ENCODE data around the gene AGER.
"Not testable (repeated sequence)": the region's sequence is repeated elsewhere in the genome, so short reads cannot be mapped to it uniquely, and the experiment has no call there.

AGER gene

GRCh38 chr6:32144238-32144637 is 39.8 kb downstream of the AGER start:
- H3K36me3 ChIP-seq (ENCODE audit: control insufficient read depth in 2 of 2, insufficient read depth in 1 of 2, low read length in 2 of 2); H3K4me3 ChIP-seq (ENCODE audit: low read depth, low read length); H3K4me1 ChIP-seq (ENCODE audit: control insufficient read depth, insufficient read depth, low read length); H3K9me3 ChIP-seq (ENCODE audit: control insufficient read depth, insufficient read depth, low read depth, low read length); H3K27ac ChIP-seq (ENCODE audit: extremely low read depth, low read depth, low read length): not testable (repeated sequence)
- CTCF ChIA-PET: interaction anchor here (0.6 to 3.0 kb wide), 3 partner anchors 26 to 905 kb away, joined by 3 to 14 read pairs (median 3); no protein-coding TSS in a partner anchor
- peak; percentile 89 for TF ChIP-seq KLF1 (tag by site-specific recombination; IDR thresholded peaks at IDR 0.05)
- POLR2A ChIA-PET: interaction anchor here (0.5 to 3.2 kb wide), 3 partner anchors 9 to 32 kb away, joined by 5 to 26 read pairs (median 6); partner anchors contain the start of genes AGPAT1 and FKBPL

- TF ChIP-seq ZNF19 (tag by site-specific recombination; IDR thresholded peaks at IDR 0.05; ENCODE audit: low read depth) (no peak), ZIC2 (tag by site-specific recombination; IDR thresholded peaks at IDR 0.05) (no peak), ZNF596 (tag by site-specific recombination; IDR thresholded peaks at IDR 0.05) (no peak), ZNF404 (tag by site-specific recombination; IDR thresholded peaks at IDR 0.05) (no peak), SCRT1 (tag by site-specific recombination; IDR thresholded peaks at IDR 0.05; ENCODE audit: borderline replicate concordance) (no peak), PRDM6 (tag by site-specific recombination; IDR thresholded peaks at IDR 0.05) (no peak)
- Histone ChIP-seq H3K4me1 (ENCODE audit: control insufficient read depth, insufficient read depth, low read length) (no peaks in the 10 kb centered on the region), H3K27ac (ENCODE audit: extremely low read depth, low read depth, low read length) (no peak overlapping the region), H3K4me3 (ENCODE audit: low read depth, low read length) (no peak overlapping the region), H3K36me3 (ENCODE audit: control insufficient read depth in 2 of 2, insufficient read depth in 1 of 2, low read length in 2 of 2) (no peaks in the 10 kb centered on the region), H3K9me3 (ENCODE audit: control insufficient read depth, insufficient read depth, low read depth, low read length) (no peaks in the 10 kb centered on the region)
- CTCF ChIA-PET: no interaction called here
- POLR2A ChIA-PET: no interaction called here
Measured at GRCh38 chr6:32140420-32141046, 43.5 kb downstream of the AGER start.

GRCh38 chr6:32139590-32139989 is 44.5 kb downstream of the AGER start:
- Histone ChIP-seq H3K4me3 (ENCODE audit: low read depth, low read length) (no peak overlapping the region), H3K4me1 (ENCODE audit: control insufficient read depth, insufficient read depth, low read length) (no peaks in the 10 kb centered on the region), H3K27ac (ENCODE audit: extremely low read depth, low read depth, low read length) (no peak overlapping the region), H3K36me3 (ENCODE audit: control insufficient read depth in 2 of 2, insufficient read depth in 1 of 2, low read length in 2 of 2) (no peaks in the 10 kb centered on the region), H3K9me3 (ENCODE audit: control insufficient read depth, insufficient read depth, low read depth, low read length) (no peaks in the 10 kb centered on the region)
- CTCF ChIA-PET: interaction anchor here (0.6 to 1.5 kb wide), 3 partner anchors 13 to 21 kb away, joined by 3 to 4 read pairs (median 3); no protein-coding TSS in a partner anchor
- TF ChIP-seq KLF9 (tag by site-specific recombination; IDR thresholded peaks at IDR 0.05; ENCODE audit: low read depth): no peak
- no peak for TF ChIP-seq KLF10 (tag by site-specific recombination; IDR thresholded peaks at IDR 0.05)
- POLR2A ChIA-PET: interaction anchor here (2.1 kb wide), 1 partner anchor 10 kb away, joined by 7 read pairs; the partner anchor contains the start of gene FKBPL

- no peaks in the 10 kb centered on the region for H3K36me3 ChIP-seq (ENCODE audit: control insufficient read depth in 2 of 2, insufficient read depth in 1 of 2, low read length in 2 of 2)
- ChIA-PET POLR2A (no interaction called here), CTCF (interaction anchor here (1.9 kb wide), 1 partner anchor 19 kb away, joined by 7 read pairs; no protein-coding TSS in a partner anchor)
- no peak overlapping the region for H3K4me3 ChIP-seq (ENCODE audit: low read depth, low read length)
- H3K9me3 ChIP-seq (ENCODE audit: control insufficient read depth, insufficient read depth, low read depth, low read length): no peaks in the 10 kb centered on the region
- H3K27ac ChIP-seq (ENCODE audit: extremely low read depth, low read depth, low read length): no peak overlapping the region
- no peaks in the 10 kb centered on the region for H3K4me1 ChIP-seq (ENCODE audit: control insufficient read depth, insufficient read depth, low read length)
- TF ChIP-seq ZNF623 (tag by site-specific recombination; IDR thresholded peaks at IDR 0.05) (peak; percentile 96), GLIS1 (tag by site-specific recombination; IDR thresholded peaks at IDR 0.05) (no peak), ZNF585B (tag by site-specific recombination; IDR thresholded peaks at IDR 0.05) (no peak)
Measured at GRCh38 chr6:32137454-32137853, 46.6 kb downstream of the AGER start.

GRCh38 chr6:32133786-32134185 is 50.3 kb downstream of the AGER start:
- Histone ChIP-seq H3K4me3 (ENCODE audit: low read depth, low read length) (no peak overlapping the region), H3K36me3 (ENCODE audit: control insufficient read depth in 2 of 2, insufficient read depth in 1 of 2, low read length in 2 of 2) (no peaks in the 10 kb centered on the region), H3K4me1 (ENCODE audit: control insufficient read depth, insufficient read depth, low read length) (peaks cover 8% of the 10 kb centered on the region), H3K27ac (ENCODE audit: extremely low read depth, low read depth, low read length) (no peak overlapping the region), H3K9me3 (ENCODE audit: control insufficient read depth, insufficient read depth, low read depth, low read length) (no peaks in the 10 kb centered on the region)
- ChIA-PET CTCF (no interaction called here), POLR2A (no interaction called here)
- TF ChIP-seq ZNF16 (tag by site-specific recombination; IDR thresholded peaks at IDR 0.05; ENCODE audit: low read depth) (no peak), ZNF521 (tag by site-specific recombination; IDR thresholded peaks at IDR 0.05) (no peak), ZNF548 (tag by site-specific recombination; IDR thresholded peaks at IDR 0.05) (no peak), ZNF416 (tag by site-specific recombination; IDR thresholded peaks at IDR 0.05) (no peak), ZBTB7A (tag by site-specific recombination; IDR thresholded peaks at IDR 0.05; ENCODE audit: low read depth) (no peak), TSHZ1 (tag by site-specific recombination; IDR thresholded peaks at IDR 0.05; ENCODE audit: borderline replicate concordance) (no peak)
